MCF 10A (cell line): Measurements from ENCODE around the gene ARL14EPL. TPM values are rescaled to one million over a fixed set of nuclear protein-coding genes. Genes with fewer than 3 reads are reported as not detected.

ENCODE experiments used
- BruUV-seq: library from RNA; stranded (reverse); fragments of 400-500 nt; replicated peaks from 2 replicates; lab custom pipeline; 2021; lab: Mats Ljungman, UMichigan
- CTCF ChIA-PET: fragments of 300-600 bp; sonication (Branson Sonifier 250); formaldehyde crosslinking; extraction: SDS; loops from one replicate; lab custom pipeline; 2021; ENCODE audit warnings: antibody characterized with exemption, inconsistent platforms; lab: Yijun Ruan, JAX
- POLR2A ChIA-PET: fragments of 300-600, 350-650 bp; sonication (Branson Sonifier 250); formaldehyde crosslinking; extraction: SDS; loops from one replicate; lab custom pipeline; 2020; ENCODE audit warnings: antibody characterized with exemption, inconsistent platforms; lab: Yijun Ruan, JAX
- DNase-seq: peaks from one replicate; pipeline ENCODE4 v3.0.0-alpha.2; 2018; ENCODE audit not compliant: unreplicated experiment
- H3K27ac Mint-ChIP-seq: one replicate; pipeline ENCODE4 v1.8.0; 2022; ENCODE audit warnings: mild to moderate bottlenecking, low read depth, mixed read lengths; ENCODE audit not compliant: unreplicated experiment
- H3K27me3 Mint-ChIP-seq: one replicate; pipeline ENCODE4 v1.8.0; 2022; ENCODE audit warnings: mixed read lengths; ENCODE audit not compliant: insufficient read depth, unreplicated experiment
- H3K36me3 Mint-ChIP-seq: one replicate; pipeline ENCODE4 v1.8.0; 2022; ENCODE audit warnings: mild to moderate bottlenecking, moderate library complexity, mixed read lengths; ENCODE audit not compliant: insufficient read depth, unreplicated experiment
- H3K4me1 Mint-ChIP-seq: one replicate; pipeline ENCODE4 v1.8.0; 2022; ENCODE audit warnings: mixed read lengths; ENCODE audit not compliant: insufficient read depth, unreplicated experiment
- H3K4me3 Mint-ChIP-seq: one replicate; pipeline ENCODE4 v1.8.0; 2022; ENCODE audit warnings: mild to moderate bottlenecking, moderate library complexity, mixed read lengths; ENCODE audit not compliant: unreplicated experiment
- H3K9me3 Mint-ChIP-seq: one replicate; pipeline ENCODE4 v1.8.0; 2022; ENCODE audit warnings: mixed read lengths; ENCODE audit not compliant: unreplicated experiment
- CTCF ChIP-seq: fragments of 200-600 bp; IDR thresholded peaks from one replicate; pipeline ENCODE4 v1.8.0; 2022; ENCODE audit warnings: antibody characterized with exemption, mild to moderate bottlenecking; ENCODE audit not compliant: unreplicated experiment
- intact Hi-C: fragments of 100-400 bp; cut with micrococcal nuclease; formaldehyde crosslinking; loops from 2 replicates; pipeline ENCODE4 v1.14.1; 2022
- total RNA-seq: library from RNA; stranded (reverse); gene quantifications from 2 replicates; pipeline ENCODE4 v1.2.3, GENCODE V29; 2022

ARL14EPL gene
- total RNA-seq, 1 experiment from 2014 or later, result not detected

- H3K4me1 Mint-ChIP-seq, result no peaks in the 10 kb centered on the region
- intact Hi-C loops, result no loop called here
- H3K36me3 Mint-ChIP-seq, result no peaks in the 10 kb centered on the region
- no TSS peak for BruUV-seq
- no peak overlapping the region for H3K27ac Mint-ChIP-seq
- TF ChIP-seq CTCF, result no peak
- no peaks in the 10 kb centered on the region for H3K9me3 Mint-ChIP-seq
- no peak overlapping the region for H3K4me3 Mint-ChIP-seq
- no peaks in the 10 kb centered on the region for H3K27me3 Mint-ChIP-seq
- no peak for DNase-seq
- CTCF ChIA-PET, result interaction anchor here (0.5 to 0.6 kb wide), 3 partner anchors 32 to 926 kb away, joined by 3 to 4 read pairs (median 3); no protein-coding TSS in a partner anchor
- POLR2A ChIA-PET, result interaction anchor here (1.1 to 1.8 kb wide), 2 partner anchors 9 to 13 kb away, joined by 4 to 5 read pairs; no protein-coding TSS in a partner anchor
These were observed 39.4 kb upstream of the ARL14EPL start for GRCh38 chr5:115992848-115993350.

- DNase-seq, result no peak
- BruUV-seq, result no TSS peak
- intact Hi-C loops, result no loop called here
- ChIA-PET POLR2A (interaction anchor here (0.7 kb wide), 2 partner anchors 9 to 348 kb away, joined by 4 read pairs; no protein-coding TSS in a partner anchor), CTCF (no interaction called here)
- Mint-ChIP-seq H3K27ac (no peak overlapping the region), H3K9me3 (no peaks in the 10 kb centered on the region), H3K4me1 (no peaks in the 10 kb centered on the region), H3K27me3 (no peaks in the 10 kb centered on the region), H3K4me3 (no peak overlapping the region), H3K36me3 (no peaks in the 10 kb centered on the region)
- TF ChIP-seq CTCF, result no peak
These were observed 36.9 kb upstream of the ARL14EPL start for GRCh38 chr5:115995351-115995750.

GRCh38 chr5:116002116-116002906 lies 30.0 kb upstream of the ARL14EPL start:
- Mint-ChIP-seq H3K4me3 (no peak overlapping the region), H3K27ac (no peak overlapping the region), H3K4me1 (peaks cover 6% of the 10 kb centered on the region), H3K36me3 (no peaks in the 10 kb centered on the region), H3K9me3 (no peaks in the 10 kb centered on the region), H3K27me3 (no peaks in the 10 kb centered on the region)
- intact Hi-C loops, result no loop called here
- no TSS peak for BruUV-seq
- CTCF ChIA-PET, result no interaction called here
- POLR2A ChIA-PET, result interaction anchor here (0.6 to 0.8 kb wide), 2 partner anchors 9 to 11 kb away, joined by 3 to 5 read pairs; no protein-coding TSS in a partner anchor
- DNase-seq, result peak; percentile 16
- TF ChIP-seq CTCF, result no peak

GRCh38 chr5:116004248-116004647 lies 28.0 kb upstream of the ARL14EPL start:
- POLR2A ChIA-PET, result interaction anchor here (0.5 kb wide), 1 partner anchor 9 kb away, joined by 4 read pairs; no protein-coding TSS in a partner anchor
- no peak overlapping the region for H3K27ac Mint-ChIP-seq
- BruUV-seq, result no TSS peak
- DNase-seq, result no peak
- no peaks in the 10 kb centered on the region for H3K9me3 Mint-ChIP-seq
- no peaks in the 10 kb centered on the region for H3K36me3 Mint-ChIP-seq
- TF ChIP-seq CTCF, result no peak
- H3K4me3 Mint-ChIP-seq, result no peak overlapping the region
- CTCF ChIA-PET, result no interaction called here
- intact Hi-C loops, result no loop called here
- H3K27me3 Mint-ChIP-seq, result no peaks in the 10 kb centered on the region
- peaks cover 6% of the 10 kb centered on the region for H3K4me1 Mint-ChIP-seq
